NCI-H2171 treated with DMSO at 0.1 percent for 48 hours (cell line): Measurements from ENCODE around the gene SLC35F4.
"Not testable (repeated sequence)": the region's sequence is repeated elsewhere in the genome, so short reads cannot be mapped to it uniquely, and the experiment has no call there.

ENCODE experiments used
- DNase-seq: peaks from one replicate; lab custom pipeline; 2025; lab: John Stamatoyannopoulos, UW

The SLC35F4 gene

GRCh38 chr14:57725399-57726077 is 140.4 kb downstream of the SLC35F4 start:
- DNase-seq, result no peak

- not testable (repeated sequence) for DNase-seq
Measured at GRCh38 chr14:57722141-57722540, 143.8 kb downstream of the SLC35F4 start.

- DNase-seq, result peak; percentile 25
Measured at GRCh38 chr14:57714487-57714931, 151.4 kb downstream of the SLC35F4 start.

- no peak for DNase-seq
Measured at GRCh38 chr14:57712698-57713097, 153.2 kb downstream of the SLC35F4 start.

- no peak for DNase-seq
Measured at GRCh38 chr14:57712102-57712501, 153.8 kb downstream of the SLC35F4 start.

GRCh38 chr14:57709909-57710308 is 156.0 kb downstream of the SLC35F4 start:
- DNase-seq, result no peak

GRCh38 chr14:57709086-57709485 is 156.8 kb downstream of the SLC35F4 start:
- not testable (repeated sequence) for DNase-seq

- no peak for DNase-seq
Measured at GRCh38 chr14:57707219-57707618, 158.7 kb downstream of the SLC35F4 start.

GRCh38 chr14:57704763-57705162 is 161.1 kb downstream of the SLC35F4 start:
- no peak for DNase-seq

GRCh38 chr14:57699947-57700346 is 165.9 kb downstream of the SLC35F4 start:
- DNase-seq, result no peak

- peak; percentile 62 for DNase-seq
Measured at GRCh38 chr14:57692671-57693070, 173.2 kb downstream of the SLC35F4 start.

GRCh38 chr14:57687416-57687815 is 178.5 kb downstream of the SLC35F4 start:
- peak; percentile 24 for DNase-seq

GRCh38 chr14:57686304-57686703 is 179.6 kb downstream of the SLC35F4 start:
- DNase-seq, result peak; percentile 53

GRCh38 chr14:57671021-57671420 is 194.9 kb downstream of the SLC35F4 start:
- no peak for DNase-seq

GRCh38 chr14:57660208-57660607 is 205.7 kb downstream of the SLC35F4 start:
- peak; percentile 72 for DNase-seq

- peak; percentile 73 for DNase-seq
Measured at GRCh38 chr14:57659052-57659451, 206.8 kb downstream of the SLC35F4 start.

- DNase-seq, result no peak
Measured at GRCh38 chr14:57657487-57657886, 208.4 kb downstream of the SLC35F4 start.

- no peak for DNase-seq
Measured at GRCh38 chr14:57656853-57657252, 209.0 kb downstream of the SLC35F4 start.

- no peak for DNase-seq
Measured at GRCh38 chr14:57652769-57653168, 213.1 kb downstream of the SLC35F4 start.

GRCh38 chr14:57641776-57642175 is 224.1 kb downstream of the SLC35F4 start:
- no peak for DNase-seq

GRCh38 chr14:57640036-57640435 is 225.9 kb downstream of the SLC35F4 start:
- DNase-seq, result no peak

GRCh38 chr14:57637901-57638300 is 228.0 kb downstream of the SLC35F4 start:
- DNase-seq, result no peak

- peak; percentile 15 for DNase-seq
Measured at GRCh38 chr14:57634335-57634734, 231.6 kb downstream of the SLC35F4 start.

- no peak for DNase-seq
Measured at GRCh38 chr14:57632649-57633048, 233.2 kb downstream of the SLC35F4 start.
